Activated gamma-delta T cell treated with Interleukin-2 at 50 U/mL for 16 hours (primary cell): ENCODE results near the gene LDLRAD4.

ENCODE experiments used
- DNase-seq: peaks from one replicate; pipeline ENCODE4 v3.0.0-alpha.2; 2020

Gene LDLRAD4

DNA sequence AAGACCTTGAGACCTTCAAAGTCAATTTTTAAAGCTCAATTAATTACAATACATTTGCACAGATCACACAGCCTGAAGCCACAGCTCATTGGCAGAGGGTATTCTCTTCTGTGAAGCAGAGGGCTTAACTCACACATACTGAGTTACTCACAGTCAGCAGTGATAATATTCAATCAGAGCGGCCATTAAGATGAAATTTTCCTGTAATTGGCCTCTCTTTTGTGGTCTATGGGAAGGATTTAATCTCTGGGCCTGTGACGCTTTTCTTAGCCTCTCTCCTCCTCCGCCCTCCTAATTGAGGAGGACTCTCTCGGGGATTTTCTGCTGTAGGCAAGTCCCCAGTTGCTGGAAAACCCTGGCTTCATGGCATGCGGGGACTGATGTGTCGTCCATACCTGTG is 12.3 kb upstream of the LDLRAD4 start:
- DNase-seq = no peak

- no peak for DNase-seq
Observed at GRCh38 chr18:13207294-13207693, 11.3 kb upstream of the LDLRAD4 start.

DNA sequence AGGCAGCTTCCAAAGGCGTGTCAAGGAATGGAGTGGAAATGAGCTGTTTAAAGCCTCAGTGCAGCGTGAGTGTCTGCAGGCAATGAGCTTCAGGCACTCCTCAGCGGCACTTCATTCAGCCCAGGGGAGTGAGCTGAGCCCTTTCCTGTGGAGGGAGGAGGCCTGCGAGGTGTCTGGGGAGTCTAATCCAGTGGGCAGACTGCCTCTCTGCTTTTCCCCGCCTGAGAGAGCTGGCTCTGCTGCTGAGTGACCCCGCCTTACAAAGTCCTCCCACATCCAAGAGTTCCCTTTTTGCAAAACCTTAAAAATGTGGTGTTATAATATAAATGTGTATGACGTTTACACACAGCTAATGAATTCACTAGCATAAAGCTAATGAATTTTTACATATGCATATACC is 7.0 kb upstream of the LDLRAD4 start:
- no peak for DNase-seq

GRCh38 chr18:13213036-13213795 is 5.3 kb upstream of the LDLRAD4 start:
- no peak for DNase-seq

DNA sequence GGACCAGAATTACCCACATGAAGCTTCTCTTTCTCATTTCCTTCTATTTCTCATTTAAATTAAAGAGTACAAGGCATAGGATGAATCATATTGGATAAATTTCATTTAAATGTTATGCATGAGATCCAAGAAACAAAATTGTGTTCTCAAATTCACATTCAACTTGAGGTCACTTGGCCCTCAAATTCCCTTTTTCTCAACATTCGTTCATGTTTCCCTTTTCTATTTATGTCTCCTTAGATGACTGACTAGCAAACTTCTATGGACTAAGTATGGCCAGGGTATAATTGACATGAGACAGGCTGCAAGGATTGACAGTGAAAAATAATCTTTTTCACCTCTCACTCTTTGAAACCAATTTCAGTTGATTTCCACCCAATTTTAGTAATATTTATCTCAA is 4.0 kb upstream of the LDLRAD4 start:
- DNase-seq = no peak

DNA sequence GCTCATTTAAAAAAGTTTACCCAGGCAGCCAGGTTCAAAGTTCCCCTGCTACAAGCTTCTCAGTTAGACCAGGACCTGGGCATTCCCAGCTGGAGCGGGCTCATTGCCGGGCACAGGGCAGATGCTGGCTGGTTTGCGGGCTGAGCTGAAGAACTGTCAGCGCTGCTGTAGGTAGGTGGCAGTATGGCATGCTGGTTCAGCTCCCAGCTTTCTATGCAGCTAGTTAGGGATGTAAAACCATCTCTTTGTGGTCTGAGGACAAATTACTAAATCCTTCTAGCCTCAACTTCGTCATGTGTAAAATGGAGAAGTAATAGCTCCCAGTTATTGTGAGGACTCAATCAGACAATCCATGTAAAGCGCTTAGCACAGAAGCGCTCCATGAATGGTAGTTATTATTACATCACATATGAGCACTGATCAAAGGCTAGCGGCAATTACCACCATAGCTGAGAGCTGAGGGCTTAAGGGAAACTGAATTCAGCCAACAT is 2.4 kb upstream of the LDLRAD4 start:
- DNase-seq = peak; percentile 25

- peak; percentile 22 for DNase-seq
Observed at GRCh38 chr18:13216711-13217465, 1.7 kb upstream of the LDLRAD4 start.

DNA sequence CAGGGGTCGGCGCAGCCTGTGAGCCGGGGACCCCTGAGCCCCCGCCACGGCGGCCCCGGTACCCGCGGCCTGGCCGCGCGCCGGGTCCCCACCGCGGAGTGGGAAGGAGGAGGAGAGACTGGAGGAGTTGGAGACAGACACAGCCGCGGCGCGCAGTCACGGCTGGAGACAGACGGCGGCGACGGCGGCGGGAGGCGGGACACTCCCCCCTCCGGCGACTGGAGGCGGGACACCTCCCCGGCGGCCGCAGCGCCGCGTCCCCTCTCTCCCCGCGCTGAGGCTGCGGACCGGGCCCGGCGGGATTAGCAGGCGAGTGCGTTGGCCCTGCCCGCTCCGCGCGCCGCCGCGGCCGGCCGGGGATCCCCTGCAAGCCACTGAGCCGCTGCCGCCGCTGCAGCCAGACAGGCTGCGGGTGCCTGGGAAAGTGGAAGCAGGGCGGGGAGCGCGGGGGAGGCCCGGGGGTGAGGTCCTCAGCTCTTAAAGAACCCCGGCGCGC is 1.0 kb upstream of the LDLRAD4 start:
- peak; percentile 15 for DNase-seq

DNA sequence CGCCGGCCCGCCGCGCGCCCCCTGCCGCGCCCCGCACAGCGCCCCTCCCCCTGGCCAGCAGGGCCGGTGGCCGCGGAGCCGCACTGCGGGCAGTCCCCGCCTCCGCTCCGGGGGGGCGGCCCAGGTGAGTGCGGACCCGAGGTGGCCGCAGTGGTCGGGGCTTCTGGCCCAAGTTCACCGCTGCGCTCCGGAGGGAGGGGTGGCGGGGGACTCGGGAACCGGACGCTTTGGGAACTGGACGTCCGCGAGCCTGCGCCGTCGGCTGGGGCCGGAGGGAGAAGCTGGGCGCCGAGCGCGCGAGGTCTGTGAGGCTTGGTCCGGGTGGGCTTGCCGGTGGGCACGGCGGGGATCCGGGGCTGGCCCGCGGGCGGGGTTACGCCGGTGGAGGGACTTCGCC is 591 bp upstream of the LDLRAD4 start:
- no peak for DNase-seq

DNA sequence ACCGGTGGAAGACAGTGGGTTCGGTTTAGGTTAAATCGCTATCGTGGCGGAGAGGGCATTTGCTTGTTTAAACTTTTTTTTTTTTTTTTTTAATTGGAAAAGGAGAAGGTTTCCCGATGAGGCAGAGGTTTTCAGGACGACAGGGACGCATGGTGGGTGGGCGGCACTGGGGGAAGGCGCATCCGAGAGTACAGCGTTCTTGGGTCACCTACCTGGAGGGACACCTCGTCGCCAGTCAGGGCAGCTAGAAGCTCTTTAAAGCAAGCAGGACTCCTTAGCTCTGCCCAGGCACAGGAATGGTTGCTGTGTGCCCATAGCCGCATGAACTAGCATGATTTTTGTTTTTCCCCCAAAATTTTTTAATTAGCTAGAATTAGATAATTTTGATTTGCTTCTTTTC is 437 bp downstream of the LDLRAD4 start:
- no peak for DNase-seq

GRCh38 chr18:13219593-13220159 is 1.1 kb downstream of the LDLRAD4 start:
- no peak for DNase-seq

- no peak for DNase-seq
Observed at GRCh38 chr18:13220361-13220991, 1.9 kb downstream of the LDLRAD4 start.

- DNase-seq = no peak
Observed at GRCh38 chr18:13221869-13222855, 3.6 kb downstream of the LDLRAD4 start.

GRCh38 chr18:13222856-13223281 is 4.3 kb downstream of the LDLRAD4 start:
- no peak for DNase-seq

DNA sequence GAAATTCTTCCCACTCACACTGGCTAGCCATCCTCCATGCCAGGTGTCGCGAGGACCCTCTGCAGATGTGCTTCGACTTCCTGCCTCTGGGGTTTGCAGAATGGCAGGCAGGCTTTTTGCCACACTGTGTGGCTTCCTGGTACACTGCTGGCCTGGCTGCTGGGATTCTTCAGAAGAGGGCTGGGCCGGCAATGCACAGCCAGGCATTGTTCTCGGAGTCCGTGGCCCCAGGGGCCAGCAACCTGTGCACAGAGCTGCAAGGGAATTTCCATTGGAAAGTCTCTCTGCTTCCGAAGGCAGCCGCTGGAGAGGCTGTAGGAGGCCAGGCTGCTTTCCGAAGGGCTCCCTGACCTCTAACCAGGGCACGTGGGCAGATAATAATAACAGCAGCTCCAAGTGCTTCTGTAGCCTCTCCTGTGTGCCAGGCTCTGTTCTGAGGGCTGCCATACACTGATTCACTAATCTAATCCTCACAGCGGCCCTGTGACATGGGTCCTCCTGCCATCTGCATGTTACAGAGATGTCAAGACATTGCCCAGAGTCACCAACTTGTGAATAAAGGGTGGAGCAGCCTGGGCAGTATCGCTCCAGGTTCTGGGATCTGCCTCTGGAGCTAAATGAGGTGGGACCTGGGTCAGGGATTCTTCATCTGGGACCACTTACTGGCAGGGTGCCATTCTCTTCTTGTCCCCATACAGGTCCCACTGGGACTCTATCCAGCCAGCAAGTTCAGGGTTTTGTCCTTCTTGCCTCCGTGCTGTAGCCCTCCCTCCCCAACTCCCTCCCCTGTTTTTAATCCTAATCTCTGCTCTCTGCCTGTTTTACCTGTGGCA is 5.0 kb downstream of the LDLRAD4 start:
- DNase-seq = no peak

DNA sequence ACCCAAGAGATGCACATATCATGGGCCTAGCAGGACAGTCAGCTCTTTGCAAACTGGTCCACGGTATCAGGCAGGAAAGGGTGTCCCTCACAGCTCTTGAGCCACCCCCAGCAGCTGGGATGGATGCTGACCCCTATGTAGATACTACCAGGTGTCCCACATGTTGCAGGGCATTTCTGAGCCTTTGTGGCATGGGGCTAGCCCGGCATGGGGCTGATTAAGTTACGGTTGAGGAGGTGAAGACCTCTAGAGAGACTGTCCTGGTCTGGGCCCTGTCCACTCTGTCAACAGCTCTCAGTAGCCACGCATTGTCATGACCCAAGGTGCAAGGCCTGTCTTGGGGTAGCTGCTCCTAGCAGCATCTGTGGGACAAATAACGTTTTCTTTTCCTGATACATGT is 6.7 kb downstream of the LDLRAD4 start:
- DNase-seq = no peak

GRCh38 chr18:13226533-13227144 is 8.1 kb downstream of the LDLRAD4 start:
- DNase-seq = no peak

- no peak for DNase-seq
Observed at GRCh38 chr18:13227910-13228309, 9.3 kb downstream of the LDLRAD4 start.

DNA sequence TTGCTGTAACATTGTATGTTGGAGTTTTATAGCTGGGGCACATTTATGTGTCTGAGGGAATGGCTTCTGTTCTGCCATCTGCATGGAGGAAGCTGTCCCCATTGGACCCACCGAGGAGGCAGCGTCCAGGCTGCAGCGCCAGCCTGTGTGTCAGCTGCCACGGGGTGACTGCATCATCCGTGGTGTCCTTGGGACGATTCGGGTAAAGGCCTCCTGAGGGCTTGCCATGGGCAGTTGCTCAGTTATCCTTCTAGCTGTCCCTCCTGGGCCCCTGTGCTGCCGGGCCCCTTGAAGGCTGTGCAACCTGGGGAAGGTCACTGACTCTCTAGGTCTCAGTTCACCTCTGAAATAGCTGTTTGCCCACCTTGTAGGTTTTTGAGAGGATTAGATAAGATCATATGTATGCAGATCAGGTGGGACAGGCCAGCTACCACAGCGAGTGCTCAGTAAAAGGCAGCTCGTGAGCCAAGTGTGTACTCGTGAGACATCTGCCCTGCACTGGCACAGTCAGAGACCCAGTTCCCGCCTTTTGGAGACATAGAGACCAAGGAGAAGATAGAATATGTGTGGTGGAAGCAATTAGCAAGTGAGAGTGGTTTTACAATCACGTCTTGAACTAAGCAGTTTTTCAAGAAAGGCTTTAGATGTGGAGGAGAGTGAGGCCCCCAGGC is 10.6 kb downstream of the LDLRAD4 start:
- DNase-seq = no peak

GRCh38 chr18:13231151-13231550 is 12.6 kb downstream of the LDLRAD4 start:
- no peak for DNase-seq
